HCT116 (cell line): ENCODE data around the gene PHACTR4.

Experiments
- CBX3 ChIP-seq: IDR thresholded peaks from 2 replicates; pipeline ENCODE4 v1.6.1; 2012; ENCODE audit warnings: low read depth
- CTCF ChIP-seq, 3 experiments: fragments of 200-600 bp in 1 of 3; sonication (generic) in 1 of 3; IDR thresholded peaks in 2 of 3; conservative IDR thresholded peaks in 1 of 3; 2 replicates each; pipeline ENCODE4 v1.5.1; 2012 to 2017; ENCODE audit warnings: low read depth in 2 of 3, low read length in 2 of 3, antibody characterized with exemption in 1 of 3, borderline replicate concordance in 1 of 3, control low read depth in 1 of 3, mild to moderate bottlenecking in 1 of 3, mixed read lengths in 1 of 3, mixed run types in 1 of 3, moderate library complexity in 1 of 3; ENCODE audit not compliant: insufficient read depth in 1 of 3
- EZH2 ChIP-seq: fragments of 200-600 bp; sonication (generic); IDR thresholded peaks from 2 replicates; pipeline ENCODE4 v1.6.1; 2017; ENCODE audit warnings: antibody characterized with exemption, mixed run types
- POLR2AphosphoS5 ChIP-seq: IDR thresholded peaks from 2 replicates; pipeline ENCODE4 v1.6.1; 2011; ENCODE audit warnings: mild to moderate bottlenecking, low read depth, low read length, moderate library complexity

DNA sequence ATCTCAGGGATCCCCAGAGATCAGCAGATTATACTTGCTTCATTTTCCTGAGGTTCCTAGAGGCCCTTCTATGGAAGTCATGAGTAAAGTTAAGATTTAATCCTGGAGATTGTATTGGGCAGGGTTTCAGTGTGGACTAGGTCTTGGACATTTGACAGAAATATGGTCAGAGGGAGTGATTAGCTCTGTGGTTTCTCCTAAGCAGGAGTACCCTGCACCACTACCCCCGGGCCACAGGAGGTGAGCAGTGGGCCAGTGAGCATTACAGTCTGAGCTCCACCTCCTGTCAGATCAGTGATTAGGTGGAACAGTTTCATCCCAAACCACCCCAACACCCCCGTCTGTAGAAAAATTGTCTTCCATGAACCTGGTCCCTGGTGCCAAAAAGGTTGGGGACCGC lies 43.2 kb downstream of the PHACTR4 start:
- TF ChIP-seq CTCF (IDR thresholded peaks at IDR 0.05 in 2 of 3, conservative IDR thresholded peaks at IDR 0.05 in 1 of 3; ENCODE audit: borderline replicate concordance in 1 of 3, insufficient read depth in 1 of 3, low read depth in 2 of 3, low read length in 2 of 3) (no peak), EZH2 (no peak), POLR2AphosphoS5 (no peak), CBX3 (no peak)
